Gastroesophageal sphincter (tissue), 3 donors: ENCODE results near the gene MRPL14.

Experiments
- EP300 ChIP-seq: sonication (generic); formaldehyde crosslinking; IDR thresholded peaks from one replicate; pipeline ENCODE4 v1.6.1; 2017; ENCODE audit warnings: antibody characterized with exemption, mild to moderate bottlenecking
- POLR2A ChIP-seq, 2 donors: fragments of 450-650 bp; IDR thresholded peaks; one replicate each; pipeline ENCODE4 v1.6.1; 2017; ENCODE audit warnings: antibody characterized with exemption in 2 of 2, mild to moderate bottlenecking in 2 of 2, moderate library complexity in 1 of 2
- POLR2AphosphoS5 ChIP-seq: sonication (generic); formaldehyde crosslinking; IDR thresholded peaks from one replicate; pipeline ENCODE4 v1.6.1; 2017; ENCODE audit warnings: antibody characterized with exemption
- TF ChIP-seq, protein P1 (sequence below), 4 experiments: fragments of 200-600 bp in 2 of 4; fragments of 450-650 bp in 2 of 4; sonication (generic) in 1 of 4; IDR thresholded peaks; one replicate each; pipeline ENCODE4 v1.5.1; 2017 to 2019; ENCODE audit warnings: antibody characterized with exemption in 4 of 4, mild to moderate bottlenecking in 2 of 4, moderate library complexity in 2 of 4

DNA sequence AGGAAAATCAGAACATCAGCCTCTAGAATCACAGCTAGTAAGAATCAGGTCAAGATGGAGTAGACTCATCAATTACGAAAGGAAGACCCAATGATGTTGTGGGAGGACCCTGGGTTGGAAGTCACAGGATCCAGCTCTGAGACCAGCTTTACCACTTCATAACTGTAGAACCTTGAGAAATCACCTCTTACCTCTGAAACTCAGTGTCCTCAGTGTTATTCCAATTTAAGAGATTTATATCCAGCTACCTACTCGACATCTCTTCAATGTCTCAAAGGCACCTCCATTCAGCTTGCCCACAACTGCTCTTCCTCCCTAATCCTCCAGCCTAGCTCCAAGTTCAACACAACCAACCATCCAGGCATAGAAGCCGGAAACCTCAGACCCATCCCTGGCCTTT lies 16.3 kb downstream of the MRPL14 start:
- TF ChIP-seq POLR2AphosphoS5 (no peak), POLR2A (IDR thresholded peaks at IDR 0.05) (no peak), EP300 (no peak)
- TF ChIP-seq, protein P1, sequence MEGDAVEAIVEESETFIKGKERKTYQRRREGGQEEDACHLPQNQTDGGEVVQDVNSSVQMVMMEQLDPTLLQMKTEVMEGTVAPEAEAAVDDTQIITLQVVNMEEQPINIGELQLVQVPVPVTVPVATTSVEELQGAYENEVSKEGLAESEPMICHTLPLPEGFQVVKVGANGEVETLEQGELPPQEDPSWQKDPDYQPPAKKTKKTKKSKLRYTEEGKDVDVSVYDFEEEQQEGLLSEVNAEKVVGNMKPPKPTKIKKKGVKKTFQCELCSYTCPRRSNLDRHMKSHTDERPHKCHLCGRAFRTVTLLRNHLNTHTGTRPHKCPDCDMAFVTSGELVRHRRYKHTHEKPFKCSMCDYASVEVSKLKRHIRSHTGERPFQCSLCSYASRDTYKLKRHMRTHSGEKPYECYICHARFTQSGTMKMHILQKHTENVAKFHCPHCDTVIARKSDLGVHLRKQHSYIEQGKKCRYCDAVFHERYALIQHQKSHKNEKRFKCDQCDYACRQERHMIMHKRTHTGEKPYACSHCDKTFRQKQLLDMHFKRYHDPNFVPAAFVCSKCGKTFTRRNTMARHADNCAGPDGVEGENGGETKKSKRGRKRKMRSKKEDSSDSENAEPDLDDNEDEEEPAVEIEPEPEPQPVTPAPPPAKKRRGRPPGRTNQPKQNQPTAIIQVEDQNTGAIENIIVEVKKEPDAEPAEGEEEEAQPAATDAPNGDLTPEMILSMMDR (IDR thresholded peaks at IDR 0.05): no peak
